ENCODE measurements around the gene STMN1. TPM values are rescaled to one million over a fixed set of nuclear protein-coding genes. Genes with fewer than 3 reads are reported as not detected.

Gene STMN1
- total and polyA plus RNA-seq, 9 of the 15 experiments (the other 6 are each of a cell fraction or from before 2014, with no cell fraction given), result 269 to 2,153 (median 595) TPM

- TF ChIP-seq NCOA6 (IDR thresholded peaks at IDR 0.05), result no peak
- TF ChIP-seq ZBTB9 (CRISPR knock-in tag; IDR thresholded peaks at IDR 0.05), result peak; percentile 89; the same call in 1 of the 2 replicates
- TF ChIP-seq ZNF75A (CRISPR knock-in tag; IDR thresholded peaks at IDR 0.05), result no peak
- TF ChIP-seq ZKSCAN1 (IDR thresholded peaks at IDR 0.05; ENCODE audit: low read depth, low read length), result no peak
- TF ChIP-seq SMAD1 (IDR thresholded peaks at IDR 0.05; ENCODE audit: low read depth, low read length, partially characterized antibody), result no peak
- TF ChIP-seq ARID3B (CRISPR knock-in tag; IDR thresholded peaks at IDR 0.05; ENCODE audit: borderline replicate concordance), result no peak
- no peak for TF ChIP-seq ZNF140 (CRISPR knock-in tag; IDR thresholded peaks at IDR 0.05)
- peak; percentile 80; the same call in 1 of the 2 replicates for TF ChIP-seq ZBTB17 (CRISPR knock-in tag; IDR thresholded peaks at IDR 0.05)
- no peak for TF ChIP-seq ZNF717 (CRISPR knock-in tag; IDR thresholded peaks at IDR 0.05)
- TF ChIP-seq NELFE (IDR thresholded peaks at IDR 0.05; ENCODE audit: insufficient read depth, insufficient read length), result no peak
- TF ChIP-seq HDAC6 (IDR thresholded peaks at IDR 0.05; ENCODE audit: low read depth, low read length), result no peak
- TF ChIP-seq BACH1 (tag; IDR thresholded peaks at IDR 0.05), result no peak
- no peak for TF ChIP-seq NFE2 (IDR thresholded peaks at IDR 0.05; ENCODE audit: low read depth)
- TF ChIP-seq CHCHD3 (CRISPR knock-in tag; IDR thresholded peaks at IDR 0.05), result no peak
- peak; percentile 89 for TF ChIP-seq E2F3 (CRISPR knock-in tag; IDR thresholded peaks at IDR 0.05)
- TF ChIP-seq HCFC1 (IDR thresholded peaks at IDR 0.05; ENCODE audit: low read depth, low read length), result no peak; the same call in 1 of the 2 replicates
- peak; percentile 28 for TF ChIP-seq TAF1 (IDR thresholded peaks at IDR 0.05; ENCODE audit: control insufficient read depth, extremely low read depth, insufficient read depth, low read length, severe bottlenecking)
- TF ChIP-seq ZNF79 (CRISPR knock-in tag; IDR thresholded peaks at IDR 0.05; ENCODE audit: low read depth), result no peak
- TF ChIP-seq CBFA2T3 (IDR thresholded peaks at IDR 0.05), result 0 out of 2 replicates have a peak, but pooled peaks have one; percentile 12
- no peak for TF ChIP-seq ADNP (tag; IDR thresholded peaks at IDR 0.05)
- no peak for TF ChIP-seq SRF (CRISPR knock-in tag; IDR thresholded peaks at IDR 0.05)
- TF ChIP-seq JUN (IDR thresholded peaks at IDR 0.05; ENCODE audit: borderline replicate concordance, low read depth, low read length), result no peak
- peak; percentile 94 for TF ChIP-seq JUN (CRISPR knock-in tag; IDR thresholded peaks at IDR 0.05; ENCODE audit: borderline replicate concordance)
- no peak for TF ChIP-seq SMC3 (conservative IDR thresholded peaks at IDR 0.05; ENCODE audit: insufficient read depth, low read depth, low read length)
- TF ChIP-seq ATF6 (CRISPR knock-in tag; IDR thresholded peaks at IDR 0.05), result no peak; the same call in 1 of the 2 replicates
- TF ChIP-seq SMARCE1 (IDR thresholded peaks at IDR 0.05), result peak; percentile 67
- no peak for TF ChIP-seq RHOXF2B (CRISPR knock-in tag; conservative IDR thresholded peaks at IDR 0.05)
Observed at GRCh38 chr1:25875154-25875855, 30.9 kb downstream of the STMN1 start, which contains the start of gene PAQR7 (continued).
